ENCODE data around the gene DYNAP.

DNA sequence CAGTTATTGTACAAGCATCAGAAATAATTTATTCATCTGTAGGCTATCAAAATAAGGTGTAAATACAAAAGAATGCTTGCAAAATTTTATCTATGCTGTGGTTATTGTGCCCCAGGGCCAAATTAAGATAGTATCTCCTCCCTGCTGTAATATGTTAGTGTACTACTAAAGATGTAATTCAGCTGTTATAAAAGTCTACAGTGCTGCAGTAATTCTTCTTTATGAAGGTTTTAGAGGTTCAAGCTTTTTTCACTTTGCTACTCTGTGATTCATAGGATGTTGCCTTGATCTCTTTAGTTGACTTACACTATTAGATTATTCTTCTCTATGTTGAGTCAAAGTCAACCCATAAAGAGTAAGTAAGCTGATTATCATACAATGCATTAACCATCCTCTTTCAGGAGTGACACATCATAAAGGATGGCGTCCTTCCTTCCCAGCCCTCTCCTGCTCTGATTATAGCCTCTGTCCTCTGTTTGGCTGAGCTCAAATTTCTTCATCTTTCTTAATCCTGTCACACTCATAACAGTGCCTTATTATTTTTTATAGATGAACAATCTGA is 29.3 kb upstream of the DYNAP start:
- TF ChIP-seq POLR2A (IDR thresholded peaks at IDR 0.05): no peak
- TF ChIP-seq, protein P1, sequence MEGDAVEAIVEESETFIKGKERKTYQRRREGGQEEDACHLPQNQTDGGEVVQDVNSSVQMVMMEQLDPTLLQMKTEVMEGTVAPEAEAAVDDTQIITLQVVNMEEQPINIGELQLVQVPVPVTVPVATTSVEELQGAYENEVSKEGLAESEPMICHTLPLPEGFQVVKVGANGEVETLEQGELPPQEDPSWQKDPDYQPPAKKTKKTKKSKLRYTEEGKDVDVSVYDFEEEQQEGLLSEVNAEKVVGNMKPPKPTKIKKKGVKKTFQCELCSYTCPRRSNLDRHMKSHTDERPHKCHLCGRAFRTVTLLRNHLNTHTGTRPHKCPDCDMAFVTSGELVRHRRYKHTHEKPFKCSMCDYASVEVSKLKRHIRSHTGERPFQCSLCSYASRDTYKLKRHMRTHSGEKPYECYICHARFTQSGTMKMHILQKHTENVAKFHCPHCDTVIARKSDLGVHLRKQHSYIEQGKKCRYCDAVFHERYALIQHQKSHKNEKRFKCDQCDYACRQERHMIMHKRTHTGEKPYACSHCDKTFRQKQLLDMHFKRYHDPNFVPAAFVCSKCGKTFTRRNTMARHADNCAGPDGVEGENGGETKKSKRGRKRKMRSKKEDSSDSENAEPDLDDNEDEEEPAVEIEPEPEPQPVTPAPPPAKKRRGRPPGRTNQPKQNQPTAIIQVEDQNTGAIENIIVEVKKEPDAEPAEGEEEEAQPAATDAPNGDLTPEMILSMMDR (IDR thresholded peaks at IDR 0.05): no peak

Measured in Peyer's patch (tissue), 4 donors.